Left lung (tissue), 10 donors: ENCODE results near the gene TANGO2. TPM values are rescaled to one million over a fixed set of nuclear protein-coding genes. Genes with fewer than 3 reads are reported as not detected.

Experiments used
- ATAC-seq: fragments of 200-7000 bp; cut with Tn5 transposase; one replicate; pipeline ENCODE4 v1.9.1; 2020; ENCODE audit warnings: moderate library complexity
- DNase-seq, 4 donors: peaks; one replicate each; pipeline ENCODE4 v3.0.0-alpha.2; 2013 to 2020
- H3K27ac ChIP-seq, 2 donors: fragments of 200-600 bp; sonication (generic) in 1 of 2; one replicate each; pipeline versions ENCODE4 v1.5.0 to v1.8.0; 2020 to 2021
- H3K27me3 ChIP-seq, 2 donors: fragments of 200-600 bp; sonication (generic) in 1 of 2; one replicate each; pipeline versions ENCODE4 v1.5.0 to v1.8.0; 2020 to 2021
- H3K36me3 ChIP-seq, 2 donors: fragments of 200-600 bp; sonication (generic) in 1 of 2; one replicate each; pipeline versions ENCODE4 v1.5.0 to v1.8.0; 2020 to 2021
- H3K4me1 ChIP-seq, 2 donors: fragments of 200-600 bp; one replicate each; pipeline ENCODE4 v1.8.0; 2021
- H3K4me3 ChIP-seq, 2 donors: fragments of 200-600 bp; sonication (generic) in 1 of 2; one replicate each; pipeline versions ENCODE4 v1.5.0 to v1.8.0; 2020 to 2021; ENCODE audit warnings: mild to moderate bottlenecking in 1 of 2
- H3K9me3 ChIP-seq, 2 donors: fragments of 200-600 bp; sonication (generic) in 1 of 2; one replicate each; pipeline versions ENCODE4 v1.5.0 to v1.8.0; 2020 to 2021
- CTCF ChIP-seq, 2 donors: fragments of 200-600 bp; sonication (generic) in 1 of 2; IDR thresholded peaks; one replicate each; pipeline versions ENCODE4 v1.5.0 to v1.8.0; 2021; ENCODE audit warnings: antibody characterized with exemption in 2 of 2
- intact Hi-C, 2 donors: fragments of 100-400 bp; cut with DNase I; formaldehyde crosslinking; loops; one replicate each; pipeline versions ENCODE4 v1.11.2 to v1.14.2; 2022
- polyA plus RNA-seq, 6 donors: library from polyadenylated mRNA; unstranded; fragments of 120-200 nt; gene quantifications; one replicate each; pipeline ENCODE4 v1.2.1, GENCODE V29; 2013; ENCODE audit not compliant: insufficient read length in 6 of 6
- total RNA-seq, 2 donors: library from RNA; stranded (reverse); fragmentation: NEBNext Ultra II Directional; extraction: Animal tissue kit (Norgen Biotek cat#: 25700); gene quantifications; one replicate each; pipeline ENCODE4 v1.2.1, GENCODE V29; 2021
- donor health status: DM: no; HTN: yes; CAD: no.
- donor health status: DM: no; HTN: no; CAD: no.

Gene TANGO2
- total and polyA plus RNA-seq, 8 donors: 10.9 to 47.2 (median 13.6) TPM

- DNase-seq (peak in 1 of 4 donors; percentile 12), ATAC-seq (no peak)
- Histone ChIP-seq H3K4me3 (no peak overlapping the region), H3K9me3 (no peaks in the 10 kb centered on the region), H3K36me3 (peaks cover 0 to 98% of the 10 kb centered on the region in 2 donors), H3K4me1 (peaks cover 0 to 7% of the 10 kb centered on the region in 2 donors), H3K27ac (no peak overlapping the region), H3K27me3 (no peaks in the 10 kb centered on the region)
- intact Hi-C loops: no loop called here
- TF ChIP-seq CTCF (IDR thresholded peaks at IDR 0.05): no peak
Observed at GRCh38 chr22:20099099-20099711, 78.3 kb downstream of the TANGO2 start.

GRCh38 chr22:20101638-20102037 is 80.7 kb downstream of the TANGO2 start:
- Histone ChIP-seq H3K4me1 (peaks cover 0 to 7% of the 10 kb centered on the region in 2 donors), H3K9me3 (no peaks in the 10 kb centered on the region), H3K27ac (no peak overlapping the region), H3K36me3 (peaks cover 0 to 98% of the 10 kb centered on the region in 2 donors), H3K4me3 (no peak overlapping the region), H3K27me3 (no peaks in the 10 kb centered on the region)
- ATAC-seq (no peak), DNase-seq (peak in 1 of 4 donors; percentile 75)
- intact Hi-C loops: no loop called here
- TF ChIP-seq CTCF (IDR thresholded peaks at IDR 0.05): no peak

GRCh38 chr22:20102203-20102780 is 81.4 kb downstream of the TANGO2 start:
- ATAC-seq (no peak), DNase-seq (peak in 1 of 4 donors; percentile 11)
- no peak overlapping the region for H3K4me3 ChIP-seq
- no peak for TF ChIP-seq CTCF (IDR thresholded peaks at IDR 0.05)
- intact Hi-C loops: no loop called here
- H3K27me3 ChIP-seq: no peaks in the 10 kb centered on the region
- no peaks in the 10 kb centered on the region for H3K9me3 ChIP-seq
- peaks cover 0 to 7% of the 10 kb centered on the region in 2 donors for H3K4me1 ChIP-seq
- H3K36me3 ChIP-seq: peaks cover 0 to 98% of the 10 kb centered on the region in 2 donors
- no peak overlapping the region for H3K27ac ChIP-seq

GRCh38 chr22:20105456-20106204 is 84.7 kb downstream of the TANGO2 start:
- TF ChIP-seq CTCF (IDR thresholded peaks at IDR 0.05): no peak
- Histone ChIP-seq H3K9me3 (no peaks in the 10 kb centered on the region), H3K4me1 (no peaks in the 10 kb centered on the region), H3K27ac (no peak overlapping the region), H3K36me3 (peaks cover 0 to 98% of the 10 kb centered on the region in 2 donors), H3K4me3 (no peak overlapping the region), H3K27me3 (no peaks in the 10 kb centered on the region)
- intact Hi-C loops: no loop called here
- ATAC-seq: no peak
- DNase-seq: peak in 1 of 4 donors; percentile 49

- no peak for TF ChIP-seq CTCF (IDR thresholded peaks at IDR 0.05)
- intact Hi-C loops: no loop called here
- Histone ChIP-seq H3K9me3 (no peaks in the 10 kb centered on the region), H3K4me1 (no peaks in the 10 kb centered on the region), H3K4me3 (no peak overlapping the region), H3K36me3 (peaks cover 0 to 98% of the 10 kb centered on the region in 2 donors), H3K27ac (no peak overlapping the region), H3K27me3 (no peaks in the 10 kb centered on the region)
- DNase-seq (no peak), ATAC-seq (no peak)
Observed at GRCh38 chr22:20106205-20106848, 85.4 kb downstream of the TANGO2 start.
